GM19240 (cell line): ENCODE results near the gene DPY19L1.
"Not testable (repeated sequence)": the region's sequence is repeated elsewhere in the genome, so short reads cannot be mapped to it uniquely, and the experiment has no call there.

ENCODE experiments used
- DNase-seq: peaks from one replicate; pipeline ENCODE4 v3.0.0; 2011; ENCODE audit warnings: low spot score; ENCODE audit not compliant: insufficient read length

DPY19L1 gene

DNA sequence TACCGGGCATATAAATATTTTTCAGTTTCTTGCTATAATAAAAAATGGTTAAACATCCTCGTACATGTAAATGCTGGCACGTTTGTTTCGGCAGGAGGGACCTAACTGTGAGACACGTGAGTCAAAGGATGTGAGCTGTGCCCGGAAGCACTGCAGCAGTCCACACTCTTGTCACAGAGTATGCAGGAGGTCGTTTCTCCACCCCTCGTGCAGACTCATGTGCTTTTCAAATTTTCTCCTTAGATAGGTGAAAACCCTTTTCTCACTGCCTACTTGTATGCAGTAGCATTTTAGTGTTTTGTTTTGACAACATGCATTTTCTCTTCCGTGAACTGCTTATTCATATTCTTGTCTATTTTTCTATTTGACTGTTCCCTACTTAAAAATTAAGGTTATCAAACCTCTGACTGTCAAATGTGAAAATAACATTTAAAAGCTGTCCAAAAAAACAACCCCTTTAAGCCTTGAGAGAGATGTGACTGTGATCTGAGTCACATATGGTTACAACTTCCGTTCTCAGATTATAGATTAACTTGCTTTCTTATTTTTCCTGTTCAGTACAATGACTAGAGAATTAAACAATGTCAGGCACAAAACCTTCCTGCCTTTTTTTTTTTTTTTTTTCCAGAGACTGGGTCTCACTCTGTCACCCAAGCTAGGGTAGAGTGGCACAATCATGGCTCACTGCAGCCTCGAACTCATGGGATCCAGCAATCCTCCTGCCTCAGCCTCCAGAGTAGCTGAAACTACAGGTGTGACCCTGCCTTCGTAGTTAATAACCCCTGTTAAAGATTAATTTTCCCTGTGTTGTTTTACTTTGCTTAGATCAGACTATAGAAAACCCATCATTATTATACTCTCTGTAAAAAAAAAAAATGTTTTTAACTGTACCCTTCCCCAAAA, 45.1 kb downstream of the DPY19L1 start:
- DNase-seq, result no peak

DNA sequence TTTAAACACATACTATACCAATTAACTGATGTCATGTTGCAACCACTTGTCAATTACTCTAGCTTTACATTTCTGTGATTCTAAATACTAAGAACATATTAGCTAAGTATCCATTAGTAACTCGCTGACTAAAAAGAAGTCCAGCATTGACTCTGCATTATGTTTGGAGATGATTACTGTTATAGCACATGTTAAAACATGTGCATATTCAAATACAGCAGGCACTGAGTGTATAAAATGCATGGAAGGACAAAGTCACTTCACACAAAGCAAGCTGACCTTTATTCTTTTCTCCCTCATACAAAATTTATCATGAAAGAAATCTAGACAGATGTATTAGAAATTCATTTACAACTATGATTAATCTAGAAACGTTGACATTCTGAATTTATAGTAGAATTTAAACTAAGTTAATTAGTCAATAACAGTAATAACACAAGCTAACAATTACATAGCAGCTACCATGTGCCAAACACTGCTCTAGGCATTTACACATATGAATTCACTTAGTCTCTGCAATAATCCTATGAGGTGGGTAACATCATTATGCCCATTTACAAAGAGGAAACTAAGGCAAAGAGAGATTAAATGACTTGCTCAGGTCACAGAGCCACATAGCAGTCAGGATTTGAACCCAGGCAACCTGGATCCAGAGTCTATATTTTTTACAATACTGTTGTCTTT, 48.7 kb downstream of the DPY19L1 start:
- not testable (repeated sequence) for DNase-seq

- DNase-seq, result not testable (repeated sequence)
Observed at GRCh38 chr7:34985155-34985554, 52.1 kb downstream of the DPY19L1 start.

DNA sequence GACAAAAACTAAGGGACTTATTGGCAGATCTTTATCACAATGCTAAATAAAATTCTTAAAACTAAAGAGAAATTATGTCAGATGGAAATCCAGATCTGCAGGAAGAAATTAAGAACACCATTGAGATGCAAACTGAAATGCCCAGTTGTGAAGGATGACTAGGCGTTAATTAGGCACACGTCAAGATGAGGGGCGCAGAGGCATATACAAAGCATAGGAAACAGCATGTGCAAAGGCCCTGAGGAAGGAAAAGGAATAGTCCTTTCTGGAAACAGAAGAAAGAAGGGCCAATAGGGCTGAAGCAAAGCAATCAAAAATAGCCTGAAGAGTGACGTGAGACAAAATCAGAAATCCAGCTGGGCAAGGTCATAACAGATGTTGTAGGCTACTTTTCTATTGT, 53.1 kb downstream of the DPY19L1 start:
- not testable (repeated sequence) for DNase-seq

DNA sequence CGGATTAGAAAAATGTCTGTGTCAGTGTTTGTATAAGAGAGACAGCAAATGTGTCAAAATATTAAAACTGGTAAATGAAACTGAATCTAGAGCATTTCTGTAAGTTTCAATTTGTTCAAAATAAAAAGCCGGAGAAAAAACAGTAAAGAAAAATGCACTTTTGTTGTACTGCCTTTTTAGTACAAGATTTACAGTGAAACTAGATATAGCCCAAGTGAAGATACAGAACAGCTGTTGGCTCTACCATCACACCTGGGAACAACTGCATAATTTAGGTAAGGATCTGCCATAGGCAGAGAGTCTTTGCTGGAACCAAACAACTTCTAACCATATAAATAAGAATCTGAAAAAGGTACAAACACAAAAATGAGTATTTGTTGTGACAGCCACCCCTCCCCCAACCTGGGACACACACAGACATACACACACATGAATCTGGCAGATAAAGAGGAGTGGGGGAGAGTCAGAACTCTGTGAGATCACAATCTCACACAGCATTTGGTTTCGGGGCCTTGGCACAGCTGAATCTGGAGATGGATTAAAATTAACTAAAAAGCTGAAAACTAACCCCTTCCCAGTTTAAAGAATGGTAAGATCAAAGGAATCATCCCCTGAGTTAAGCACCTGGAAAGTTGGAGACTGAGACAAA, 54.8 kb downstream of the DPY19L1 start:
- no peak for DNase-seq

DNA sequence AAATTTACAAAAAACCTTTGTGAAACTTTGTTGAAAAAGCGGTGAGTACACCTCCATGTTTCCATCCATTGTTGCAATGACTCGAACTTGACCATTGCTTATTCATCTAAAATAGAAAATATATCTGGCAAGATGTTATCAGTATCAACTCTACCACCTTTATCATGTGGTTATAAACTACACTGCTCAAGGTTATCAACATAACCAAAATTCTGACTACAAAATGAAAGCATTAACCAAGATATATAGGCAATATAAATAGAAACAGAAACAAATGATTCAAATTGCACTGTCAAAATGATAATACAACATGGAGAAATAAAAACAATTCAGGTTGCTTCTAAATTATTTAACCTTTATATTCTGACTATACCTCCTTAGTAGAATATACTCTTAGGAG, 58.2 kb downstream of the DPY19L1 start:
- not testable (repeated sequence) for DNase-seq

GRCh38 chr7:34973400-34973760, 63.9 kb downstream of the DPY19L1 start:
- no peak for DNase-seq

DNA sequence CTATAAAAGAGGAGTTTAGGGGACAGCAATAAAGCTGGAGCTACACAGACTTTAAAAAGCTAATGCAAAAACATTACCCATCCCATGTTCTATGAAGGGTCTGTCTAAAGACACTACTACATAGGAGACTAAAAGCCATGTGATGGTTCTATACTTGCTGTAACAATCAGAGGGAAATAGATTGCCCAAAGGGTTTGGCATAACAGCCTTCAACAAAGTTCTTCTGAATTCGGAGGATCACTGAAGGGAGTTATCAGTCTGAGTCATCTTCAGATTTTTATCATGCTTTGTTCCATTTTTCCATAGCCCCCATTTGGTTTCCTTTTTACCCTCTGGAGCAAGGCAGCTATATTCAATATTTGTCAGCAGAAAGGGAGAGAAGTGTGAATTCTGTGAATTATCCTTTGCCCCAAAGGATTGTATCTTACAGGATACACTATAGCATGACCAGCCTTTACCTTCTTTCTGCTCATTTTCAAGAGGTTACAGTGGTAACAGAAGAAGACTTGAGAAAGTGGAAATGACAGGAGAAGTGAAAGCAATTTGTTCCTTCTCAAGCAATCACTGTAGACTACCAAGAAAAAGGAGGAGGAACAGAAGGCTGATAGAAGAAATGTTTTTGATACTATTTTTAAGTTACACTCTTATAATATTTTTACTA, 64.4 kb downstream of the DPY19L1 start:
- DNase-seq, result not testable (repeated sequence)

- DNase-seq, result not testable (repeated sequence)
Observed at GRCh38 chr7:34967818-34968217, 69.5 kb downstream of the DPY19L1 start.

GRCh38 chr7:34966504-34966903, 70.8 kb downstream of the DPY19L1 start:
- DNase-seq, result not testable (repeated sequence)

GRCh38 chr7:34958021-34958420, 79.3 kb downstream of the DPY19L1 start:
- DNase-seq, result no peak

DNA sequence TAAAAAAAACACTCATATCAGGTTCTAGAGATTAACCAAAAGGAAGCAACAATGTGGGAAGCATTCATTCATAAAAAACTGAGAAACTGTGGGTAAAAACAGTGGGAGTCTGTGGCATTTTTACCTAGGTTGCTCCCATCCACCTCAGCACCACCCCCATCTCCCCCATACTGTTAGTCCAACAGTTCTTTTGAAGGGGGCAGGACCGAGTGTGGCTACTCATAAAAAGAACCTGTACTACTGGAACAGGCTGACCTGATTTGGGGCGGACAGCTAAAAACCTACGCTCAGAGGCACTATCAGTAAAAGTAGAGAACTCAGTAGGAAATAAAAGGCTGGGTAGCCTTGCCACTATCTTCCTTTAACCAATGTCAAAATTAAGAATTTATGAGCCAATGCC, 84.5 kb downstream of the DPY19L1 start:
- no peak for DNase-seq

- DNase-seq, result no peak
Observed at GRCh38 chr7:34949361-34949760, 87.9 kb downstream of the DPY19L1 start.

DNA sequence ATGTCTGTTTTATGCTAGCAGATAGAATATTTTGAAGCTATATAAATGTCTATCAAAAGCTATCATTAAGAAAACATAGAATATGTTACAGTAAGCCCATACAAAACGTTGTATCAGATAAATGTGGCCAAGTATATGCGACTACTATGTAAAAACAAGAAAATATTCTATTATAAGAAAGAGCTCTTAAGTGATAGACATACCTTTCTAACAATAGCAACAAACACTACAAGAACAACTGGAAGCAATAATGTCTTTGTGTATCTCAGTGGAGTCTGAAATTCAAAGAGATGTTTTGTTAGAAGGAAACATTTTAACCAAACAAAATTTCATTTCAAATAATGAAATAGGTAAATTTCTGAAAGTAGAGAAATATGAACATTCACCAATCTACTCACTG, 89.9 kb downstream of the DPY19L1 start:
- DNase-seq, result not testable (repeated sequence)

GRCh38 chr7:34946486-34946885, 90.8 kb downstream of the DPY19L1 start:
- DNase-seq, result no peak

DNA sequence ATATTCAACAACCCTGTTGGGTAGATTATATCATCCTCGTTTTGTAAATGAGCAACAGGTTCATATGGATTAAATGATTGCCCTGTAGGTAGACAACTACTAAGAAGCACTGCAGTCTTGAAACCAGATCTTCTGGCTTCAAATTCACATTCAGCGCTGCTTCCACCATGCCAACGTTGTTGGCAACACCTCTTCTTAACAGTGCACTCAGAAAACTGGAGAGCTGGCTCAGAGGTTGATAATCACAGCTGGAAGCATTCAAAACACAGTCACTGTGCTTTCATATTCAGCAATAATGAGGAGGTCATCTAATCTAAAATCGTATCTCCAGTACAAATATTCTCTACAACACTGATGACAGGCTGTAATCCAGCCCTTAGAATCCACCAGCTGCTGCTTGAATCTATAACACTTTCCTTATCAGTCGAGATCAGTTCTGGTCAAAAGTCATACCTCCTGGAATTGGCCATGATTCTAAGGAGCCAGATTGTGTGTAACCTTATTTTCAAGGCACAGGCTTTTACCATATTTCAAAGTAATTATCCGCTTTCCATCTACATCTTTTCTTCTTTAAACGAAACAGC, 91.3 kb downstream of the DPY19L1 start:
- DNase-seq, result not testable (repeated sequence)

- DNase-seq, result no peak
Observed at GRCh38 chr7:34939175-34939574, 98.1 kb downstream of the DPY19L1 start.

DNA sequence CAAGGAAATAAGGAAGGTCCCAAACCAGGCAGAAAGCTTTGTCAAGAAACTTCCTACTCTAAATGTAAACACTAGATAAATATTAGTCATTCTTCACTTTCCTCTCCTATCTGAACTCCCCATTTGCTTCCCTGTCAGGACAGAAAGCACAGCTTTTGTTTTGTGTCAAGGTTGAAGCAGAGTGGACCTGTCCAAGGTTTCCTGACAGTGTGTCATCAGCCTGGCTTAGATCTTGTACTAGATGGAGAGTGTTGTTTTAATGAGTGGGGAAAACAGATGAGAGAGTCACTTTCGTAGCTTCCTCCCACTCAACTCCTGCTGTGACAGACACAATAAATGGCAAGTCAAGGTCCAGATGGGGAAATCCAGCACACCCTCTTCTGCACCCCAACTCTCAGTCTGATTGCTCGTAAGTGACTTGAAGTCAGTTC, 101.5 kb downstream of the DPY19L1 start:
- not testable (repeated sequence) for DNase-seq

- DNase-seq, result no peak
Observed at GRCh38 chr7:34931739-34932138, 105.5 kb downstream of the DPY19L1 start.

- not testable (repeated sequence) for DNase-seq
Observed at GRCh38 chr7:34929783-34930182, 107.5 kb downstream of the DPY19L1 start.

DNA sequence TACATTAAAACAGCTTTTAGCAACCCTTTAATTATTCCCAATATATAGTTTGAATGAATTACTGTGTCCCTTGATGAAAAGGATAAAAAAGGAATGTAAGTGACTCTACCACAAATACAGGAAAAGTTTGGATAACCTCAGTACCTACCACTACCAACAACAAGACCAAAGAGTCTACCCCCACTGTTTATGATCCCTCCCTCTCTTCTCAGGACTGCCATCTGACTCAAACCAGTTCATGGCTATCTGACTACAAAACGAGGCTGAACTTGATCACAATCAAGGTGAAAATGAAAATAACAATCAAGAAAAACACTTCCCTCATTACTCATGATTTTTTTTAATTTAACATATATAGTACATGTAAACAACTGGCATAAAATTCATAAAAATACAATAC, 108.7 kb downstream of the DPY19L1 start:
- no peak for DNase-seq
